B cell (primary cell): ENCODE data around the gene ARHGEF26. TPM values are rescaled to one million over a fixed set of nuclear protein-coding genes. Genes with fewer than 3 reads are reported as not detected.

Source experiments
- ATAC-seq: fragments of 200-7000 bp; cut with Tn5 transposase; one replicate; pipeline ENCODE4 v1.10.0; 2021; ENCODE audit warnings: low read depth, mild to moderate bottlenecking, moderate number of reproducible peaks, moderate library complexity
- CTCF ChIA-PET: fragments of 350-600 bp; sonication (Branson Sonifier 250); formaldehyde crosslinking; loops from one replicate; lab custom pipeline; 2021; ENCODE audit warnings: antibody characterized with exemption, inconsistent platforms; lab: Charles Lee
- POLR2A ChIA-PET: fragments of 350-600 bp; sonication (Branson Sonifier 250); formaldehyde crosslinking; loops from one replicate; lab custom pipeline; 2021; ENCODE audit warnings: antibody characterized with exemption; lab: Charles Lee
- DNase-seq: peaks from one replicate; pipeline ENCODE4 v3.0.0; 2013
- H2AFZ ChIP-seq: 2 replicates; pipeline ENCODE4 v1.6.1; 2012; ENCODE audit warnings: mild to moderate bottlenecking, low read depth, low read length; ENCODE audit not compliant: insufficient read depth, poor library complexity, severe bottlenecking
- H3K27ac ChIP-seq, 2 donors: 1 replicate in 1 of 2; 2 replicates in 1 of 2; pipeline ENCODE4 v1.5.1; 2012 to 2013; ENCODE audit warnings: low read length in 2 of 2, mild to moderate bottlenecking in 2 of 2, moderate library complexity in 1 of 2
- H3K27me3 ChIP-seq, 4 experiments: fragments of 200-600 bp in 1 of 4; sonication (generic) in 1 of 4; replicated peaks in 1 of 4; 1 replicate in 2 of 4; 2 replicates in 2 of 4; pipeline versions ENCODE4 v1.6.1 to v1.7.0; 2013 to 2016; ENCODE audit warnings: low read length in 3 of 4, mild to moderate bottlenecking in 2 of 4, mixed read lengths in 1 of 4, moderate library complexity in 1 of 4; ENCODE audit not compliant: insufficient read depth in 4 of 4, control insufficient read depth in 3 of 4; ENCODE audit errors: control extremely low read depth in 1 of 4
- H3K36me3 ChIP-seq, 2 experiments: replicated peaks in 1 of 2; 1 replicate in 1 of 2; 2 replicates in 1 of 2; pipeline versions ENCODE4 v1.6.1 to v1.7.1; 2013; ENCODE audit warnings: low read length in 1 of 2; ENCODE audit not compliant: insufficient read depth in 2 of 2, control insufficient read depth in 1 of 2; ENCODE audit errors: control extremely low read depth in 1 of 2, extremely low read depth in 1 of 2
- H3K4me1 ChIP-seq, 2 donors: fragments of 200-600 bp in 1 of 2; sonication (generic) in 1 of 2; 1 replicate in 1 of 2; 2 replicates in 1 of 2; pipeline versions ENCODE4 v1.5.1 to v1.6.1; 2013 to 2017; ENCODE audit warnings: low read length in 2 of 2; ENCODE audit not compliant: control insufficient read depth in 2 of 2, insufficient read depth in 2 of 2
- H3K4me2 ChIP-seq: replicated peaks from 2 replicates; pipeline ENCODE3; 2012; ENCODE audit warnings: mild to moderate bottlenecking, low read depth, low read length; ENCODE audit not compliant: poor library complexity, severe bottlenecking
- H3K4me3 ChIP-seq, 5 experiments: fragments of 200-600 bp in 1 of 5; sonication (generic) in 1 of 5; 1 replicate in 3 of 5; 2 replicates in 2 of 5; pipeline versions ENCODE4 v1.5.1 to v1.7.0; 2011 to 2016; ENCODE audit warnings: low read length in 4 of 5, mild to moderate bottlenecking in 4 of 5, low read depth in 2 of 5, control low read depth in 1 of 5, moderate library complexity in 1 of 5; ENCODE audit not compliant: insufficient read depth in 1 of 5; ENCODE audit errors: control extremely low read depth in 1 of 5, extremely low read depth in 1 of 5
- H3K79me2 ChIP-seq: fragments of 200-600 bp; sonication (generic); one replicate; pipeline ENCODE4 v1.6.0; 2016; ENCODE audit warnings: low read length; ENCODE audit not compliant: control insufficient read depth, insufficient read depth
- H3K9ac ChIP-seq: fragments of 200-600 bp; sonication (generic); 2 replicates; pipeline ENCODE4 v1.6.1; 2017; ENCODE audit warnings: mild to moderate bottlenecking, low read length, moderate library complexity
- H3K9me3 ChIP-seq, 3 donors: one replicate each; pipeline versions ENCODE4 v1.6.1 to v1.7.1; 2013; ENCODE audit warnings: low read length in 2 of 3; ENCODE audit not compliant: control insufficient read depth in 2 of 3, insufficient read depth in 1 of 3; ENCODE audit errors: control extremely low read depth in 1 of 3
- H4K20me1 ChIP-seq: 2 replicates; pipeline ENCODE4 v1.6.0; 2012; ENCODE audit warnings: mild to moderate bottlenecking, low read length; ENCODE audit not compliant: insufficient read depth, control insufficient read depth, poor library complexity, severe bottlenecking
- H3K27ac Mint-ChIP-seq: one replicate; pipeline ENCODE4 v1.8.0; 2021; ENCODE audit warnings: mixed read lengths
- H3K27me3 Mint-ChIP-seq: one replicate; pipeline ENCODE4 v1.8.0; 2021; ENCODE audit warnings: mixed read lengths
- H3K4me1 Mint-ChIP-seq: one replicate; pipeline ENCODE4 v1.8.0; 2021; ENCODE audit warnings: mixed read lengths
- H3K4me3 Mint-ChIP-seq: one replicate; pipeline ENCODE4 v1.8.0; 2021; ENCODE audit warnings: mixed read lengths
- H3K9me3 Mint-ChIP-seq: one replicate; pipeline ENCODE4 v1.8.0; 2022; ENCODE audit warnings: mixed read lengths; ENCODE audit not compliant: insufficient read depth
- EZH2 ChIP-seq: IDR thresholded peaks from 2 replicates; pipeline ENCODE4 v1.6.1; 2012; ENCODE audit warnings: borderline replicate concordance, low read depth, mild to moderate bottlenecking, moderate library complexity, low read length; ENCODE audit not compliant: insufficient read depth, poor library complexity, severe bottlenecking
- WGBS: methylation state at CpG from one replicate; pipeline ENCODE4 v1.1.5; 2013; ENCODE audit warnings: missing lambda C conversion rate; ENCODE audit not compliant: insufficient coverage; 5-methylcytosine and 5-hydroxymethylcytosine counted together
- intact Hi-C: fragments of 100-400 bp; cut with micrococcal nuclease; formaldehyde crosslinking; loops from one replicate; pipeline ENCODE4 v1.10.0; 2022
- polyA plus RNA-seq: library from polyadenylated mRNA; depleted of rRNA; stranded (reverse); fragments of >200 nt; gene quantifications from 2 replicates; pipeline ENCODE4 v1.2.3, GENCODE V29; 2012
- total RNA-seq, 2 donors: library from RNA; stranded (reverse); fragments of 120-200 nt in 1 of 2; gene quantifications; 1 replicate in 1 of 2; 2 replicates in 1 of 2; pipeline versions ENCODE4 v1.2.3 to v1.2.4, GENCODE V29; 2013 to 2022
- TF ChIP-seq, protein P1 (sequence below): fragments of 200-600 bp; IDR thresholded peaks from one replicate; pipeline ENCODE4 v1.8.0; 2022; ENCODE audit warnings: antibody characterized with exemption, mild to moderate bottlenecking

The ARHGEF26 gene
- total and polyA plus RNA-seq, 2 donors (not counting 1 experiment from before 2014, with no cell fraction given): not detected

DNA sequence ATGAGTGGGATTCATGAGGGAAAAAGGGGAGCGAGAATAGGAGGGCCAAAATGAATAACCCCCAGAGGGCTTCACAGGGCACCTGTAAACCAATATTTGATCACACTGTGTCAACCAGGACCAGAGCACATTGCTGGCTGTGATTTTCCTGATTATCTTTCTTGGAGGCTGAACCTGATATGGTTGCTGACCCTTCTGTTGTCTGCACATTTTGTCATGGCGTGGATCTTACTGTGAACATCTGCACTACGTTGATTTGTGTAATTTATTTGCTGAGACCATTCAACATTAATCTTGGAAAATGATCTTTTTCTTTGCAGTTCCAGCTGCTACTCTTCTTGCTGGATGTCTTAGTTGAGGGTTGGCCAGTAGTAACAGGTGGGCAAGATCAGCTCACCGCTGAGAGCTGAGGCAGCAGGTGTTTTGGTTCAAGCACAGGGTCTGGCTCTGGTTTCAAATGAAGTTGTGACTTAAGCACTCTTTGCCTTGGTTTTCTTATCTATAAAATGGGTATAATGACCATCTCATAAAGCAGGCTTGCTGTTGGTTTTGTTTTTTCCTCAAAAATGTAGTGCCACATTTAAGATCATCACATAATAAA is 61.2 kb downstream of the ARHGEF26 start:
- DNase-seq: no peak
- H3K4me3 Mint-ChIP-seq: no peak overlapping the region
- no peaks in the 10 kb centered on the region for H3K9me3 ChIP-seq
- H3K4me3 ChIP-seq: no peak overlapping the region
- no peak overlapping the region for H3K4me2 ChIP-seq
- no peaks in the 10 kb centered on the region for H3K4me1 ChIP-seq
- TF ChIP-seq, protein P1, sequence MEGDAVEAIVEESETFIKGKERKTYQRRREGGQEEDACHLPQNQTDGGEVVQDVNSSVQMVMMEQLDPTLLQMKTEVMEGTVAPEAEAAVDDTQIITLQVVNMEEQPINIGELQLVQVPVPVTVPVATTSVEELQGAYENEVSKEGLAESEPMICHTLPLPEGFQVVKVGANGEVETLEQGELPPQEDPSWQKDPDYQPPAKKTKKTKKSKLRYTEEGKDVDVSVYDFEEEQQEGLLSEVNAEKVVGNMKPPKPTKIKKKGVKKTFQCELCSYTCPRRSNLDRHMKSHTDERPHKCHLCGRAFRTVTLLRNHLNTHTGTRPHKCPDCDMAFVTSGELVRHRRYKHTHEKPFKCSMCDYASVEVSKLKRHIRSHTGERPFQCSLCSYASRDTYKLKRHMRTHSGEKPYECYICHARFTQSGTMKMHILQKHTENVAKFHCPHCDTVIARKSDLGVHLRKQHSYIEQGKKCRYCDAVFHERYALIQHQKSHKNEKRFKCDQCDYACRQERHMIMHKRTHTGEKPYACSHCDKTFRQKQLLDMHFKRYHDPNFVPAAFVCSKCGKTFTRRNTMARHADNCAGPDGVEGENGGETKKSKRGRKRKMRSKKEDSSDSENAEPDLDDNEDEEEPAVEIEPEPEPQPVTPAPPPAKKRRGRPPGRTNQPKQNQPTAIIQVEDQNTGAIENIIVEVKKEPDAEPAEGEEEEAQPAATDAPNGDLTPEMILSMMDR: no peak
- TF ChIP-seq EZH2: no peak
- CTCF ChIA-PET: no interaction called here
- H3K79me2 ChIP-seq: no peaks in the 10 kb centered on the region
- H3K27ac ChIP-seq: no peak overlapping the region
- no peaks in the 10 kb centered on the region for H3K4me1 Mint-ChIP-seq
- no peaks in the 10 kb centered on the region for H4K20me1 ChIP-seq
- no peak overlapping the region for H2AFZ ChIP-seq
- intact Hi-C loops: no loop called here
- H3K27ac Mint-ChIP-seq: no peak overlapping the region
- peaks cover 3% of the 10 kb centered on the region for H3K27me3 Mint-ChIP-seq
- no peaks in the 10 kb centered on the region for H3K9me3 Mint-ChIP-seq
- no peaks in the 10 kb centered on the region for H3K27me3 ChIP-seq
- H3K9ac ChIP-seq: no peak overlapping the region
- WGBS: 72% methylated on average over 2 of the region's 4 CpGs
- H3K36me3 ChIP-seq: no peaks in the 10 kb centered on the region
- POLR2A ChIA-PET: no interaction called here
- no peak for ATAC-seq

DNA sequence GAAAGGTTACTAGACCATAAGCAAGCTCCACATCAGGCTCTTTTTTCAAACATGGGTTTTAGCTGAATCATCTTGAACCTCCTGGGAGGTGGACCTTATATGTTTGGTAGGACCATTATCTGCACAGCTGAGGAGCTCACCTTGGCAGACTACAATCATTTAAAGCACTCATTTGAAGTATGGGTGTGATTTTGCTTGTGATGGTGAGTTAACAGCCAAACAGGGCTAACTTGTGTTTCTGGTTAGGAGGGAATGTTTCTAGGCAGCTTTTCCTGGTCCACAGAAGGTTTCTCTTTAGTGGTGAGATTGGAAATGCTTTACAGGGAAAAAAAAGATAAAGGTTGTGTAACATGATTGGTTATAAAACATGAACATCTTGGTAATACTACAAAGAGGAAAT is 61.8 kb downstream of the ARHGEF26 start:
- H3K9me3 ChIP-seq: no peaks in the 10 kb centered on the region
- intact Hi-C loops: no loop called here
- H3K27ac Mint-ChIP-seq: no peak overlapping the region
- no peak overlapping the region for H3K4me3 ChIP-seq
- H3K4me1 ChIP-seq: no peaks in the 10 kb centered on the region
- H3K4me3 Mint-ChIP-seq: no peak overlapping the region
- no peak for TF ChIP-seq EZH2
- TF ChIP-seq, protein P1: no peak
- no peaks in the 10 kb centered on the region for H3K9me3 Mint-ChIP-seq
- H3K4me2 ChIP-seq: no peak overlapping the region
- H3K36me3 ChIP-seq: no peaks in the 10 kb centered on the region
- no peaks in the 10 kb centered on the region for H3K4me1 Mint-ChIP-seq
- H3K79me2 ChIP-seq: no peaks in the 10 kb centered on the region
- H4K20me1 ChIP-seq: no peaks in the 10 kb centered on the region
- peaks cover 3% of the 10 kb centered on the region for H3K27me3 Mint-ChIP-seq
- no peak overlapping the region for H3K27ac ChIP-seq
- ATAC-seq (no peak), DNase-seq (no peak)
- no peak overlapping the region for H2AFZ ChIP-seq
- CTCF ChIA-PET: no interaction called here
- POLR2A ChIA-PET: no interaction called here
- H3K9ac ChIP-seq: no peak overlapping the region
- no peaks in the 10 kb centered on the region for H3K27me3 ChIP-seq
